GM13977 (cell line): ENCODE results near the gene TEDC1.

Experiments used
- DNase-seq: peaks from one replicate; pipeline ENCODE4 v3.0.0; 2012; ENCODE audit warnings: low spot score
- in situ Hi-C: fragments of 300-500 bp; cut with MboI; formaldehyde crosslinking; loops from one replicate; pipeline ENCODE4 v1.12.0; 2022; ENCODE audit warnings: low sequenced_read_pairs, low pct_unique_long_range_greater_than_20kb, mixed read lengths, inconsistent platforms; ENCODE audit not compliant: unreplicated experiment
- TF ChIP-seq, protein P1 (sequence below): IDR thresholded peaks from 2 replicates; pipeline ENCODE4 v1.5.1; 2012; ENCODE audit warnings: mild to moderate bottlenecking, control low read depth; ENCODE audit not compliant: insufficient read depth; ENCODE audit errors: extremely low read depth, missing control alignments

TEDC1 gene

GRCh38 chr14:105481886-105482457, 9.1 kb upstream of the TEDC1 start:
- TF ChIP-seq, protein P1, sequence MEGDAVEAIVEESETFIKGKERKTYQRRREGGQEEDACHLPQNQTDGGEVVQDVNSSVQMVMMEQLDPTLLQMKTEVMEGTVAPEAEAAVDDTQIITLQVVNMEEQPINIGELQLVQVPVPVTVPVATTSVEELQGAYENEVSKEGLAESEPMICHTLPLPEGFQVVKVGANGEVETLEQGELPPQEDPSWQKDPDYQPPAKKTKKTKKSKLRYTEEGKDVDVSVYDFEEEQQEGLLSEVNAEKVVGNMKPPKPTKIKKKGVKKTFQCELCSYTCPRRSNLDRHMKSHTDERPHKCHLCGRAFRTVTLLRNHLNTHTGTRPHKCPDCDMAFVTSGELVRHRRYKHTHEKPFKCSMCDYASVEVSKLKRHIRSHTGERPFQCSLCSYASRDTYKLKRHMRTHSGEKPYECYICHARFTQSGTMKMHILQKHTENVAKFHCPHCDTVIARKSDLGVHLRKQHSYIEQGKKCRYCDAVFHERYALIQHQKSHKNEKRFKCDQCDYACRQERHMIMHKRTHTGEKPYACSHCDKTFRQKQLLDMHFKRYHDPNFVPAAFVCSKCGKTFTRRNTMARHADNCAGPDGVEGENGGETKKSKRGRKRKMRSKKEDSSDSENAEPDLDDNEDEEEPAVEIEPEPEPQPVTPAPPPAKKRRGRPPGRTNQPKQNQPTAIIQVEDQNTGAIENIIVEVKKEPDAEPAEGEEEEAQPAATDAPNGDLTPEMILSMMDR = peak; percentile 16
- in situ Hi-C loops = no loop called here
- DNase-seq = peak; percentile 97

GRCh38 chr14:105482486-105483110, 8.4 kb upstream of the TEDC1 start:
- DNase-seq = no peak
- in situ Hi-C loops = no loop called here
- TF ChIP-seq, protein P1 = no peak

GRCh38 chr14:105483300-105484068, 7.6 kb upstream of the TEDC1 start:
- TF ChIP-seq, protein P1 = no peak
- DNase-seq = no peak
- in situ Hi-C loops = no loop called here

DNA sequence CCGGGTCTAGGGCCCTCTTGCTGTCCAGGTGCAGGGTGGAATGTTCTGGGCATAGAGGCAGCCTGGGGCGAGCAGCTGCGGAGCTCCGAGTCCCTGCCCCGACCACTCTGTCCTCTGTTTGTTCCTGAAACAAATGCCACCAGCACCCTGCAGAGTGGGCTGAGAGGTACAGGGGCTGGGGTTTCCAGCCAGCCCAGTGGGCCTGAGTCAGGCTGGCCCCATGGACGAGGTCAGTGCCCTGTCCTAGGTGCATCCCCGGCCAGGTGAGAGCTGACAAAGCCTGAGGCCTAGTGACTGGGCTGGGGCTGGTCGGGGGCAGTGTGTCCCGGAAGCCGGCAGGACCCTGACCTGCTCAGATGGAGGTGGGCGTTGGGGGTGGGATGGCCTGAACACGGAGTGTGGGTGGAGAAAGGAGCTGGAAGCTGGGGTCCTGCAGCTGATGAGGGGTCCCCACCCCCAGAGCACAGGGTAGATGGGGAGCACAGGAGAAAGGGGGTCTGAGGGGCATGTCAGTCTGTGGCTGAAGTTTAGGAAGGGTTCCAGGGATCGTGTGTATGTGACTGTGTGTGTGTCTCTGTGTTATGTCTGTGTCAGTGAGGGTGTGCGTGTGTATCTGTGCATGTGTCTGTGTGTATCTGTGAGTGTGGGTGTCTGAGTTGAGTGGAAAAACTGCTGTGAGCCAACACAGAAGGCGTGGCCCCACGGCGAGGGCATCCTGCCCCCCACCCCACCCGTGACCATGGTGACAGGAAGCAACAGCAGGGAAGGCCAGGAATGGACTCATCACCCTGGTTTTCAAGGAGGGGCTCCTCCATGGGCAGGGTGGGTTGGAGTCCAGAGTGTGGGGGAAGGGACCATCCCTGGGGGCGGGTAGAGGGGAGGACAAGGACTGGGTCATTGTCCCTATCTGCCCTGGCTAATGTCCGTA, 6.7 kb upstream of the TEDC1 start:
- TF ChIP-seq, protein P1 = no peak
- DNase-seq = no peak
- in situ Hi-C loops = no loop called here

DNA sequence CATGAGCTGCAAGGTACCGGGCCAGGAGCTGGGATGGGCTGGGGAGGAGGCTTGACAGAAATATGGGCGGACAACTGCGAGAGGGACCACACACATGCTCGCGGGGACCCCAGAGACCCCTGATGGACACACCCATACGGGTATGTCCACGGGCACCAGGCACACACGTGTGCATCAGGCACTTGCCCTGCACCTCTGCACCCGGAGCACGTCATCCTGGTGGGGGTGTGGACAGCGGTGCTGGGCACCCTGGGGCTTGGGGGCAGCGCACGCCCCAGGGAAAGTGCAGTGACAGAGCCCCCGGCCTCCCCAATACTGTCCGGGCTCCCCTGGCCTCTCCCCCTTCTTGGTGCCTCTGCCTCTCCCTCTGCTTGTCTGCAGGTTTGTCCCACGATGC, 6.1 kb upstream of the TEDC1 start:
- DNase-seq = no peak
- in situ Hi-C loops = no loop called here
- TF ChIP-seq, protein P1 = no peak

DNA sequence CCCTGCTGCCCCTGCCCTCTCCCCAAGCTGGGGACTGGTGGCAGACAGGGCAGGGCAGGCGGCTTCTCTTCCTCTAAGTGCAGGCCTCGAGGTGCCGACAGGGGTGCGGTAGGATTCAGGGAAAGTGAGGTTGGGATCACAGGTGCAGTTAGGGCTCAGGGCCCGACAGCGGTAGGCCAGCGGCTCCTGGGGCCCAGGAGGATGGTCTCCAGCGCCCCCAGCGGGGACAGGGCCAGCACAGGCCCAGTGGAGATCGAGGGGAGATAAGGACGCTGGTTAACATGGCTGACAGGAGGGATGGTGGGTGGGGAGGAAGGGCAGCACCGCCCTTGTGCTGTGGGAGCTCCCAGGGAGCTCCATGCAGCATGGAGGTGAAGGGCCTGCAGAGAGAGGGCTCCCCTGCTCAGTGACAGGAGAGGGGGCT, 5.3 kb upstream of the TEDC1 start:
- no peak for DNase-seq
- in situ Hi-C loops = no loop called here
- TF ChIP-seq, protein P1 = peak; percentile 45
